ENCODE measurements around the gene IL5RA.

IL5RA gene

GRCh38 chr3:3110299-3110630 is at the start of gene IL5RA:
Gene IL5RA, minus strand, starts transcription at chr3:3110374. Its CDS starts 5,390 bp downstream, at chr3:3104984.
- ATAC-seq (ENCODE audit: insufficient read depth, low read depth) (no peak), DNase-seq (no peak)
- H3K27me3 ChIP-seq (ENCODE audit: insufficient read depth, low read length, poor library complexity): no peaks in the 10 kb centered on the region
- TF ChIP-seq CTCF (IDR thresholded peaks at IDR 0.05; ENCODE audit: borderline replicate concordance, extremely low read depth, low read length, poor library complexity, severe bottlenecking): no peak
- TF ChIP-seq EZH2 (IDR thresholded peaks at IDR 0.05; ENCODE audit: borderline replicate concordance, low read depth, low read length, severe bottlenecking): no peak
- H3K4me3 ChIP-seq (ENCODE audit: low read depth in 1 of 2, low read length in 2 of 2): no peak within 1 kb of the TSS
- no peak within 1 kb of the TSS for H3K9ac ChIP-seq (ENCODE audit: low read depth, low read length)
- no peak within 1 kb of the TSS for H2AFZ ChIP-seq (ENCODE audit: low read depth, low read length)
- no peaks in the 10 kb centered on the region for H3K4me1 ChIP-seq (ENCODE audit: insufficient read depth, low read length)
- H3K9me3 ChIP-seq (ENCODE audit: insufficient read depth, low read length, severe bottlenecking): no peaks in the 10 kb centered on the region
- H3K79me2 ChIP-seq (ENCODE audit: insufficient read depth, low read length): no peaks in the 10 kb centered on the region
- no peaks in the 10 kb centered on the region for H4K20me1 ChIP-seq (ENCODE audit: insufficient read depth, low read length)
- no peak within 1 kb of the TSS for H3K27ac ChIP-seq (ENCODE audit: low read length)
- no peaks in the 10 kb centered on the region for H3K36me3 ChIP-seq (ENCODE audit: insufficient read depth, low read length)
- H3K4me2 ChIP-seq (ENCODE audit: insufficient read depth, low read length): no peak within 1 kb of the TSS

GRCh38 chr3:3157484-3157883 is 47.3 kb upstream of the IL5RA start:
- Histone ChIP-seq H3K9ac (ENCODE audit: low read depth, low read length) (no peak overlapping the region), H3K9me3 (ENCODE audit: insufficient read depth, low read length, severe bottlenecking) (no peaks in the 10 kb centered on the region), H3K36me3 (ENCODE audit: insufficient read depth, low read length) (peaks cover 93% of the 10 kb centered on the region), H3K4me3 (ENCODE audit: low read depth in 1 of 2, low read length in 2 of 2) (no peak overlapping the region), H3K4me1 (ENCODE audit: insufficient read depth, low read length) (no peaks in the 10 kb centered on the region), H3K27ac (ENCODE audit: low read length) (no peak overlapping the region), H3K79me2 (ENCODE audit: insufficient read depth, low read length) (peaks cover 3% of the 10 kb centered on the region; the same call in 1 of the 2 replicates), H4K20me1 (ENCODE audit: insufficient read depth, low read length) (0 out of 2 replicates have a peak, but pooled peaks cover 3% of the 10 kb centered on the region), H2AFZ (ENCODE audit: low read depth, low read length) (no peak overlapping the region), H3K27me3 (ENCODE audit: insufficient read depth, low read length, poor library complexity) (no peaks in the 10 kb centered on the region), H3K4me2 (ENCODE audit: insufficient read depth, low read length) (no peak overlapping the region)
- 0 out of 3 replicates have a peak, but pooled peaks have one; percentile 20 for ATAC-seq (ENCODE audit: insufficient read depth, low read depth)
- no peak for TF ChIP-seq CTCF (IDR thresholded peaks at IDR 0.05; ENCODE audit: borderline replicate concordance, extremely low read depth, low read length, poor library complexity, severe bottlenecking)
- no peak for TF ChIP-seq EZH2 (IDR thresholded peaks at IDR 0.05; ENCODE audit: borderline replicate concordance, low read depth, low read length, severe bottlenecking)
- no peak for DNase-seq

GRCh38 chr3:3154879-3155610 is 44.9 kb upstream of the IL5RA start:
- no peak overlapping the region for H3K4me3 ChIP-seq (ENCODE audit: low read depth in 1 of 2, low read length in 2 of 2)
- no peak for DNase-seq
- no peaks in the 10 kb centered on the region for H3K4me1 ChIP-seq (ENCODE audit: insufficient read depth, low read length)
- no peak for TF ChIP-seq CTCF (IDR thresholded peaks at IDR 0.05; ENCODE audit: borderline replicate concordance, extremely low read depth, low read length, poor library complexity, severe bottlenecking)
- no peak for TF ChIP-seq EZH2 (IDR thresholded peaks at IDR 0.05; ENCODE audit: borderline replicate concordance, low read depth, low read length, severe bottlenecking)
- H2AFZ ChIP-seq (ENCODE audit: low read depth, low read length): no peak overlapping the region
- H3K79me2 ChIP-seq (ENCODE audit: insufficient read depth, low read length): peaks cover 3% of the 10 kb centered on the region; the same call in 1 of the 2 replicates
- no peak overlapping the region for H3K27ac ChIP-seq (ENCODE audit: low read length)
- H3K9me3 ChIP-seq (ENCODE audit: insufficient read depth, low read length, severe bottlenecking): no peaks in the 10 kb centered on the region
- H3K36me3 ChIP-seq (ENCODE audit: insufficient read depth, low read length): peaks cover 97% of the 10 kb centered on the region
- H3K9ac ChIP-seq (ENCODE audit: low read depth, low read length): no peak overlapping the region
- H4K20me1 ChIP-seq (ENCODE audit: insufficient read depth, low read length): 0 out of 2 replicates have a peak, but pooled peaks cover 3% of the 10 kb centered on the region
- H3K4me2 ChIP-seq (ENCODE audit: insufficient read depth, low read length): no peak overlapping the region
- peak; percentile 21; the same call in 1 of the 3 replicates for ATAC-seq (ENCODE audit: insufficient read depth, low read depth)
- no peaks in the 10 kb centered on the region for H3K27me3 ChIP-seq (ENCODE audit: insufficient read depth, low read length, poor library complexity)

All from DND-41 (cell line).